DMS153 (cell line): ENCODE data around the gene CLDN5.

Experiments used
- DNase-seq: peaks from one replicate; lab custom pipeline; 2025; lab: John Stamatoyannopoulos, UW

Gene CLDN5

GRCh38 chr22:19522190-19522880 is 1.9 kb downstream of the CLDN5 start:
- peak; percentile 82 for DNase-seq

GRCh38 chr22:19520566-19521305 is 3.5 kb downstream of the CLDN5 start:
- no peak for DNase-seq

GRCh38 chr22:19520007-19520406 is 4.2 kb downstream of the CLDN5 start:
- DNase-seq, result no peak

GRCh38 chr22:19519041-19519926 is 4.9 kb downstream of the CLDN5 start:
- no peak for DNase-seq

- no peak for DNase-seq
Observed at GRCh38 chr22:19518635-19519034, 5.6 kb downstream of the CLDN5 start.

GRCh38 chr22:19517919-19518611 is 6.1 kb downstream of the CLDN5 start:
- DNase-seq, result no peak

- no peak for DNase-seq
Observed at GRCh38 chr22:19517171-19517500, 7.1 kb downstream of the CLDN5 start.

- DNase-seq, result no peak
Observed at GRCh38 chr22:19516378-19517170, 7.6 kb downstream of the CLDN5 start.

GRCh38 chr22:19515654-19516377 is 8.4 kb downstream of the CLDN5 start:
- no peak for DNase-seq

- peak; percentile 37 for DNase-seq
Observed at GRCh38 chr22:19514831-19515565, 9.2 kb downstream of the CLDN5 start.

- no peak for DNase-seq
Observed at GRCh38 chr22:19513823-19514222, 10.4 kb downstream of the CLDN5 start.

- no peak for DNase-seq
Observed at GRCh38 chr22:19510919-19511341, 13.3 kb downstream of the CLDN5 start.

GRCh38 chr22:19509923-19510322 is 14.3 kb downstream of the CLDN5 start:
- no peak for DNase-seq

- DNase-seq, result no peak
Observed at GRCh38 chr22:19509191-19509590, 15.0 kb downstream of the CLDN5 start.

- DNase-seq, result no peak
Observed at GRCh38 chr22:19508024-19508776, 16.0 kb downstream of the CLDN5 start.

- no peak for DNase-seq
Observed at GRCh38 chr22:19507534-19507861, 16.7 kb downstream of the CLDN5 start.

GRCh38 chr22:19506212-19506611 is 18.0 kb downstream of the CLDN5 start:
- no peak for DNase-seq

- DNase-seq, result no peak
Observed at GRCh38 chr22:19505735-19506126, 18.5 kb downstream of the CLDN5 start.
